GM18870 (cell line): ENCODE results near the gene RAMAC.
"Not testable (repeated sequence)": the region's sequence is repeated elsewhere in the genome, so short reads cannot be mapped to it uniquely, and the experiment has no call there.

Experiments
- ATAC-seq: cut with Tn5 transposase; IDR thresholded peaks from one replicate; pipeline ENCODE4 v1.9.1; 2021; ENCODE audit warnings: moderate library complexity; ENCODE audit not compliant: unreplicated experiment

RAMAC gene

DNA sequence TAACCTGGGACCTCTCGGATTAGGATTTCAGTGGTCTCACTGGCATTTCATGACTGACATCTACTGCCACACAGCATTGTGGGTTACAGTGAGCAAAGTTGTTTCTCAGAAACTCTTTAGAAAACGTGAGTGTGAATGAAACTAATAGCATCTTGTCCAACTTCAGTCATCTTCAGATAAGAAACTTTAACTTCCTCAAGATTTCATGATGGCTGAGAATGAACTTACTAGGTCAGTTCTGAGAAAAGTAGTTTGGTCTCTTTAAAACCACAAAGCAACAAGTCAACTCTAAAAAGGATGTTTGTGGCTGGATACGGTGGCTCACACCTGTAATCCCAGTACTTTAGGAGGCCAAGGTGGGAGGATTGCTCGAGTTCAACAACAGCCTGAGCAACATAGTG lies 19.3 kb upstream of the RAMAC start:
- peak; percentile 87 for ATAC-seq

DNA sequence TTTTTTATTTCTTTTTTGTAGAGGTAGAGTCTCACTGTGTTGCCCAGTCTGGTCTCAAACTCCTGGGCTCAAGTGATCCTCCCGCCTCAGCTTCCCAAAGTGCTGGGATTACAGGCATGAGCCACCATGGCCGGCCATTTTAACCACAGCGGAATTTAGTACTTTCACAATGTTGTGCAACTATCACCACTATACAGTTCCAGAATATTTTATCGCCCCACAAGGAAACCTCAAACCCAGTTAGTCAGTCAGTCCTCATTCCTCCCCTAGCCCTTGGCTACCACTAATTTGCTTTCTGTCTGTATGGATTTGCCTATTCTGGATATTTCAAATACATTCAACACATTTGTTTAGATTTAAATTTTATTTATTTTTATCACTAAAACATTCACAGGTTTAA lies 17.9 kb upstream of the RAMAC start:
- no peak for ATAC-seq

DNA sequence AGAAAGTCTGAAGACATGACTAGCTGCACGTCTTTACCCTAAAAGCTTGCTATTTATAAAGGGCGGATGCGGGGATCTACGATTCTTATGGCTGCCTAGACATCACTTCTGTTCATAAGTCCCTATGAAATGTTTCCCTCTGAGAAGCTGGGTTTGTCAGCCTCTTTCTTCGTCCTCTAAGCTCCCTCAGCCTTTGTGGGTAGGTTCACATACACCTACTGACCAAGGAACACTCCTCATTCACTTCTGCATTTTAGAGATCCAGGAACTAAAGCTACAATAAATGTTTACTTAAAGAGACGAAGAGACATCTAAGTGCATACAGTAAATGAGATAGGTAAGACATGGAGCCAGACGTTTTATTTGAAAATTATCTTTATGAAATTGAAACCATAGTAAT lies 16.7 kb upstream of the RAMAC start:
- ATAC-seq, result no peak

DNA sequence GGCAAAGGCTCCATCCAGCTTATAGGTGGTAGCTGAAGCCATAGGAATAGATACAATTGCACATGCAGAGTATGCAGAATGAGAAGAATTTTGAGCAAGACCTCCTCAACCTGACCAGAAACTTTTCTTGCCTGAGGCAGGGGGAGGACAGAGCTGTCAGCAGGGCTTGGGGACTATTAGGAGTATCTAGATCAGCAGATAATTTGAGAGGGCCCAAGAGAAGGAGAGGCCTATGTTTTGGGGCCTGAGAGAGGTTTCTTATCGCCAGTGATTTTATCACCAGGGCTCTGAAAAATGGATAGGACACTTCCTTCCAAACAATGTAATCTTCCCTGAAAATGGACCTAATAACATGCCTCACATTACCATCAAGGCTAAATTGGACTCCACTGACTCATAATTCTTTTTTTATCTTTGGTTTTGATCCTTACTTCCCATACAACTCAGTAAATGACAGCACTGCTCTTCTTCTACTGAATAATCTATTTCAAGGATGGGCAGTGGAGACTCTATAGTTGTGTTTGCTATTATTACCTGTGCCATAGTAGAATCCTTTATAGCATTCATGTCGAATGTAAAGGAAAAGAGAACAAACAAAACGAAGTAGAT lies 15.8 kb upstream of the RAMAC start:
- ATAC-seq, result no peak

- no peak for ATAC-seq
These were observed 15.3 kb upstream of the RAMAC start for GRCh38 chr15:82970696-82971095.

- no peak for ATAC-seq
These were observed 14.6 kb upstream of the RAMAC start for GRCh38 chr15:82971218-82971984.

DNA sequence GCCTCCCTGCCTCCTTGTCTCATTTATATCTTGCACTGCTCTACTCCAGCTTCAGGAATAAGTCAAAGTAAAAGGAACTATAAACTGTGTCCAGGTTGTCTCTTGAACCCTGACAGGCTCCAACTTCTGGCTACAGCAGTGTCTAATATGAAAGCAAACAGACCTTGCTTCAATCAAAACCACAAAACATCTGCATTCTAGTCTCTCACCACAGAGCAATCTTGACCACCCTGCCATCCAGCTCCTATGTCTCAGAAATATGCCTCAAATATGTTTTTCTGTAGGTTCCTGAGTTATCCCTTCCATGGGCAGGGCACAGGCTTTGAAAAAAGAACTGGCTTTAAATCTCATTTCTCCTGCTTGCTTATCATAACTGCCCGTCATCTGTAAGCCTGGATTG lies 13.0 kb upstream of the RAMAC start:
- no peak for ATAC-seq

GRCh38 chr15:82977076-82977475 lies 8.9 kb upstream of the RAMAC start:
- ATAC-seq, result no peak

GRCh38 chr15:82978438-82978837 lies 7.6 kb upstream of the RAMAC start:
- no peak for ATAC-seq

DNA sequence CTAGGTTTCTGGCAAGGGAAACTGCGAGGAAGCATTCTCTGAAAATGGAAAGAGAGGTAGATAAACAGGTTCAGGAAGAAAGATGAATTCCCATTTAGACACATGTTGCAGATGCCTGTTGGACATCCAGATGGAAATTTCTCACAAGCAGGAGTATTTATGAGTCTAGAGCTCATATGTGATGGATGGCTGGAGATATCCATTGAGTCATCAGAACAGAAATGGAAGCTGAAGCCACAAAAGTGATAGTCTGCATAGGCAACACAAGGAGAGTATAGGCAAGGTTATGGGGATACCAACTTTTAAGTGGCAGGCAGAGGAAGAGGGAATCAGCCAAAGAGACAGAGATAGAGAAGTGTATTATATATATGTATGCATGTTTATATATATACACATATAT lies 6.3 kb upstream of the RAMAC start:
- no peak for ATAC-seq

DNA sequence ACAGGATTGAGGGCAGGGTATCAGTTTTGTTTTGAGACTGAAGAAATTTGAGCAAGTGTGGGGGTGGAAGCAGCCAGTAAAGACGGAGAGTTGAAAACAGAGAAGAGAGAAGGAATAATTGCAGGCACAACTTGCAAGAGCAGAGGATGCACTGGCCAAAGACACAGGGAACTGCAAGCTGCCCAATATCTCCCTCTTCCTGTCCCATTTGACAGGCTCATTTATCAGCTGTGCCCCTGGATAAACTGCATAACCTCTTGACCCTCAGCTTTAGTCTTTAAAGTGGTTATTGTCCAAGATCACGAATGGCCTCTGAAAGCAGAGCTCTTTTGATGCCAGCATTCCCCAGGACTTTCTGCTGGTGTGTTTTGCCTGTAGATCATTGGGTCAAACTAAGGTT lies 5.0 kb upstream of the RAMAC start:
- no peak for ATAC-seq

DNA sequence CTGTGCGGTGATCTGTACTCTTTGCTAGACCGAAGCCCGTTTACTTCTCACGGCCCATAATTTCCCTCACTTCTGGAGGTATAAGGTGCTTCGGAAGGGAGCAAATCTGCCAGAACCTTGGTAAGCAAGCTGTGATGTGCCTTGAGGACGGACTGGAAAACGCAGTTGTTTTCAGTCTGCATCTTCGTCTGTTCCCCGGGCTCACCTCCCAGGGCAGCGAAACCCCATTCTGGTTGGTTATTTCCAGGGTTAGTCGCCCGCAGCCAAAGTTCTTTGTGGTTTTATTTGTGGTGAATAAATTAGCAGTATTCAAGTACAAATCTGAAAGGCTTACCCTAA lies 401 bp downstream of the RAMAC start:
- ATAC-seq, result peak; percentile 8

GRCh38 chr15:82992436-82992998 lies 6.5 kb downstream of the RAMAC start:
- ATAC-seq, result no peak

DNA sequence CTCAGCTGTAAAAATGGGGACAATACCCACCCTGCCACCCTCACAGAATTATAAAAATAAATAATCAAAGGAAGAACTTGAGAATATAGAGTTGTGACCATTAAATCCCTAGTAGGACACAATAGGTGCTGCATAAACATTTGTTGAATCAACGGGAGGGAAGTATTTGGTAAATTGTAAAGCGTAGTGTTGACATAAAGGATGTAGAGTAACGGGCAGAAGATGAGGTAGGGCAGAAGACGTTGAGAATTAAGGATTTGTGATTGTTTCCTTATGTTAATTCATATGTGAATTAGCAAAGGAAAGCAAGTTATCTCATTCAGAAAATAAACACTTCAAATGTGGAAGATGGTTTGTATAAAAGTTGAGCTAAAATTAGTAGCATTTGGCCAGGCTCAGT lies 7.1 kb downstream of the RAMAC start:
- ATAC-seq, result no peak

DNA sequence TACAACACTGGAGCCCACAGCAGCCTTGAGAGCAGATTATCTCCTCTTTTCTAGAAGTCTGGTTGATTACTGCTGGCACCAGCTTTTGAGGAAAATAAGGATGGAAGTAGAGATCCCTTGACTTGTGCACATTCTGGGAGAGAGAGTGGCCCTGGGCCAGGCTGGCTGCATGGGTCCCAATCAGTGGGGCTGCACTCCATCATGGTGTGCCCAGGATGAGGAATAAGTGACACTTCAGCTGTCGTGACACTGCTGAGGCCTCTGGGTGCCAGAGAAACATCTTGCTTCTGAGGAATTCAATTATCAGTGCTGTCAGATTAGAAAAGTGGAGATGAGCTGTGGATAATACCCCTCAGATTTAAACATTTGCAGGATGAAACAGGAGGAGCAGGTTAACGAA lies 9.1 kb downstream of the RAMAC start:
- ATAC-seq, result no peak

DNA sequence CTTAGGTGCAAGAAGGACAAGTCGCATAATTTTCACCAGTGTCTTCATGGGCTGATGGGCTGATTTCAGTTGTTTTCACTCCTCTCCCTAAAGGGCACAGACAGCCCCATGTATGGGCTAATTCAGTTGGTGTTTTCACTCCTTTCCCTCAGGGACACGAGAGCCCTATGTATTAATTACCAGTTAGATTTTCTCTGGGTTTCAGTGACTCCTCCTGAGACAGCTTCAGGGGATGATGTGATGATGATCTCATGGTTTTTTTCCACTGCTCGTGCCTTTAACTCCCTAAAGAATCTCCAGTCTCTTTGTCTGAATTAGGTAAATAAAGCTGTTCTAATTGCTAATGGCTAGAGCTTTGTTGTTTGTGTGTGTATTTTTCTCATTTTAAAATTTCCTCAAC lies 9.9 kb downstream of the RAMAC start:
- no peak for ATAC-seq

DNA sequence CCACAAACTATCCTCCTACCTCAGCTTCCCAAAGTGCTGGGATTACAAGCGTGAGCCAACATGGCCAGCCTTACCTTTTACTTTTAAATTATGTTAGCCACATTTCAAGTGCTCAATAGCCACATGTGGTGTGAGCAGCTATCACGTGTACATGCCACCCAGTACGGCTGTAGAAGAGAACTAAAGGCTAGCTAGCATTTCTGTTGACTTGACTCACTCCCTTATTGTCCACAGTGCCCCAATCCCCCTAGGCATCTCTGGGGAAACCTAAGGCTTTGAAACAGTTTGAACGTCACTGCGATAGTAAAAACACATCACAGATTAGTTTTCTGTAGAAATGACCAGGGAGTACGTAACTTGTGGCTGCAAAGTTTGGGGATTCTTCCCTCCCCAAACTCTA lies 13.4 kb downstream of the RAMAC start:
- ATAC-seq, result no peak

DNA sequence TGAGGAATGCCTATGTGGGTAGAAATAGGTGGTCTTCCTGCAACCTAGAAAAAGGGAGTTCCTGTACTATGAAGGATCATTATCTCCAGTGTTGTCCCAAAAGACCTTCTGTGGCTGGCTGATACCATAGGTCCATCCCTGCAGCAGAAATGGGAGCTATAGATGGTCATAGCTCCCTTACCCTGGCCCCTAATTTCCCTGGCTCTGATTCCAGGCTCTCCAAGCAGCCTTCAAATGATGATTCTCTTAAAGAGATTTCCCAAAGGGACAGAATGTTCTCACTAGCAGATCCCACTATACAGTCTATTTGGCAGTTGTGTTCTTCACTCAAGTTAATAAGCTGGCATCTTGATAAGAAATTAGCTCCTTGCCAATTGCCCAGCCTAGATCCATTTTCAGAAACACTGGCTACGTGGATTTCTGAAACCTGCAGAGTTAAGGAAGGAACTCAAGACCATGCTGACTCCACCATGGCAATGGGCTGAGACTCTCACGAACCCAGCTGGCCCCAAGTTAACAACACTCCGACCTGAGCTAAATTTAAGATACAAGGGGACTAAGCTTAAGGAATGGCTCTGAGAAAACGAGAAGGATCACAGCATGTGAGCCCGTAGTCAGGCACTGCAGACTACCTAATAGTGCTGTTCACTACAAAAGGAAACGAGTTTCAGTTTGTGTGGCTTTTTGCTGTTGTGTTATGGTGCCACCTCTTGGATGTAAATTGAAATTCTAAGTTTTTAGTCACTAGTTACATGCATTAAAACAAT lies 14.1 kb downstream of the RAMAC start:
- peak; percentile 82 for ATAC-seq

DNA sequence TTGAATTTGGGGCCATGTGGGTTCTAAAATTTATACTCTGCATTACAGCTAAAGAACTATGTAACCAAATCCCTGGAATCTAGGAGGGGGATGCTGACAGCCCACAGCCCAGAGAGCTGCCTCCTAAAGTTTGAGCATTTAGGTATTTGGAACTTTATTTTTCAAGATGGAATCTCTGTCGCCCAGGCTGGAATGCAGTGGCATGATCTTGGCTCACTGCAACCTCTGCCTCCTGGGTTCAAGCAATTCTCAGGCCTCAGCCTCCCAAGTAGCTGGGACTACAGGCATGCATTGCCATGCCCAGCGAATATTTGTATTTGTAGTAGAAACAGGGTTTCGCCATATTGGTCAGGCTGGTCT lies 14.6 kb downstream of the RAMAC start:
- ATAC-seq, result not testable (repeated sequence)

GRCh38 chr15:83010709-83011270 lies 24.8 kb downstream of the RAMAC start:
- ATAC-seq, result peak; percentile 67

DNA sequence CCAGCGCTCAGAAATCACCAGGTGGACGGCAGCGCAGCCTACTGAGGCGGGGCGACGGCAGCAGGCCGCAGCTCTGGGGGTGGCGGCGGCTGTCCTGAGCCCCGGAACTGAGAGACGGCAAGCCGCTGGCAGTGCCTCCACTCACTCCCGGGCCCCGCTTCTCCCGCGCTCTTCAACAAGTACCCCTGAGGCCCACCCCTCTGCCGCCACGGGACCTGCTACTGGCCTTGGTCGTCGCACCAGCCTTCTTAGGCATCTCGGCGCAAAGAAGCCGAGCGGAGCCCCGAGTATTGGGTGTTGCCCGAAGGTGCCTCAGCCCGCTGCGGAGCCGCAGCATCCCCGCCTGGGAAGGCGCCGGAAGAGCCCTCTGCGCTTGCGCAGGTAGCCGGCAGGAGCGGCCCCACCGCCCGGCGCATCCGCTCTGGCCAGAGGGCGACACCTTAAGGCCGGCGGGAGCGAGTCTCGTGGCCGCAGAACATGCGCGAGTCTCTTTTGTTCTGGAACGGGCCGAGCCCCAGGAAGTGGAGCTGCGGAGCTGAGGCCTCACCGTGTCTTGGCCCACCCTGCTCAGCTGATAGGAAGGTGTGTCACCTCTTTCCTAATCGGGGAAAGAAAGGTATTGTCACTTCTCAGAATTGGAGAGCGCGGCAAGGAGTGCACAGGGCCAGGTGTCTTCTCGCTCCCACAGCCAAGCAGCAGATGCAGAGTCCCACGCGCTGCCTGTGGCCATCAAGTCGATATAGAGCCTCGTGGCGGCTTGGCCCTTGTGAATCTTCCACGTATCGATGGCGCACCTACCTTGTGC lies 25.5 kb downstream of the RAMAC start, which contains the start of gene C15orf40:
Gene C15orf40, minus strand, starts transcription at position 369 of the 805 bp plus-strand sequence. Its CDS starts 32 bp downstream, at position 337.
- ATAC-seq, result peak; percentile 77
